ENCODE measurements around the gene BMPR1B. TPM values are rescaled to one million over a fixed set of nuclear protein-coding genes. Genes with fewer than 3 reads are reported as not detected.

Gene BMPR1B
- total and polyA plus RNA-seq, 2 of the 4 experiments (the other 2 are of a cell fraction): 0.24 to 0.90 TPM

DNA sequence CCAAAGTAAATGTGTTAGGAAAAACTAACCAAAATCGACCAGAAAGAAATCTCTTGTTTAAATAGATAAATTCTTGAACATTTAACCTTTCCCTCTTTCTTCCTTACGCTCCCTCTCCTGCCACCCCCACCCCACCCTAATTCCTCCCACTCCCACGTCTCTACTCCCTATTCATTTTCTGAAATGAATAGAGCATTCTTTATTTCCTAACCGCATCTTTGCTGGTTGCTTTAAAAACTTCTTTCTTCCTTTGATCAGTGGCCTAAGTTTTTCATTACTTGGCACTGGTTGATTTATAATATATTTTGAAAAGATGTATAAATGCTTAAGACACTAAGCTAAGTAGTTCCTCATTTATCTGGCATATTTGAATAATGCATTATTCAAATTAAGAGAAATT lies 33.9 kb downstream of the BMPR1B start:
- Histone ChIP-seq H3K9me3 (ENCODE audit: control insufficient read depth, insufficient read depth, low read length) (no peaks in the 10 kb centered on the region), H2BK120ac (ENCODE audit: low read depth, low read length) (no peak overlapping the region), H2BK20ac (ENCODE audit: low read depth, low read length) (no peak overlapping the region), H3K4me2 (ENCODE audit: low read depth, low read length) (no peak overlapping the region), H2AK5ac (ENCODE audit: low read depth, low read length) (no peak overlapping the region), H4K5ac (ENCODE audit: low read depth, low read length) (no peak overlapping the region), H3K56ac (ENCODE audit: extremely low read depth, insufficient read depth, low read length) (no peak overlapping the region), H3K9ac (ENCODE audit: low read depth, low read length) (no peak overlapping the region), H4K8ac (ENCODE audit: low read depth in 2 of 2, low read length in 2 of 2) (no peak overlapping the region), H2BK15ac (ENCODE audit: low read depth, low read length) (no peak overlapping the region), H2BK5ac (ENCODE audit: low read depth, low read length, poor library complexity, severe bottlenecking) (no peak overlapping the region), H3K36me3 (ENCODE audit: control insufficient read depth, insufficient read depth, low read length) (no peaks in the 10 kb centered on the region), H2AFZ (replicated peaks; ENCODE audit: low read length, poor library complexity) (no peak overlapping the region), H2AK9ac (replicated peaks; ENCODE audit: low read depth, low read length, poor library complexity) (no peak overlapping the region), H3K27ac (ENCODE audit: insufficient read depth, low read length) (no peak overlapping the region), H3K79me1 (ENCODE audit: low read depth in 1 of 2, low read length in 2 of 2) (no peaks in the 10 kb centered on the region), H3K4ac (ENCODE audit: low read depth, low read length) (no peak overlapping the region), H3K9me1 (ENCODE audit: insufficient read depth, low read length) (no peaks in the 10 kb centered on the region), H3K14ac (replicated peaks; ENCODE audit: low read depth, low read length) (no peak overlapping the region), H3K23ac (ENCODE audit: low read depth, low read length) (no peak overlapping the region), H4K91ac (ENCODE audit: insufficient read depth, low read depth, low read length) (no peak overlapping the region), H3K4me3 (ENCODE audit: insufficient read depth, low read depth, low read length) (no peak overlapping the region), H3K4me1 (ENCODE audit: control insufficient read depth, insufficient read depth, low read length) (no peaks in the 10 kb centered on the region), H3K27me3 (ENCODE audit: control insufficient read depth, insufficient read depth, low read length) (no peaks in the 10 kb centered on the region), H4K20me1 (ENCODE audit: insufficient read depth, low read length) (no peaks in the 10 kb centered on the region), H3K18ac (ENCODE audit: low read depth, low read length) (no peak overlapping the region)
- intact Hi-C loops (cut with micrococcal nuclease) (no loop called here), in situ Hi-C loops (cut with MboI; ENCODE audit: low sequenced_read_pairs) (no loop called here), dilution Hi-C loops (cut with HindIII; ENCODE audit: low sequenced_read_pairs, unreplicated experiment) (no loop called here)
- no CpG with 5 or more reads among the region's 4 CpGs for WGBS, 2 experiments (ENCODE audit: extremely low coverage in 2 of 2, insufficient read length in 1 of 2)
- TF ChIP-seq RFX5 (IDR thresholded peaks at IDR 0.05; ENCODE audit: low read depth, low read length) (no peak), MAZ (IDR thresholded peaks at IDR 0.05; ENCODE audit: borderline replicate concordance, low read depth, low read length) (no peak), MAFK (IDR thresholded peaks at IDR 0.05; ENCODE audit: low read depth, low read length) (no peak), FOS (IDR thresholded peaks at IDR 0.05; ENCODE audit: low read depth, low read length) (no peak), RAD21 (IDR thresholded peaks at IDR 0.05; ENCODE audit: low read length) (no peak), POLR2A (IDR thresholded peaks at IDR 0.05; ENCODE audit: low read depth, low read length) (no peak), NFE2L2 (IDR thresholded peaks at IDR 0.05; ENCODE audit: low read depth, low read length) (no peak), RCOR1 (IDR thresholded peaks at IDR 0.05; ENCODE audit: insufficient replicate concordance, low read length) (no peak), CEBPB (IDR thresholded peaks at IDR 0.05; ENCODE audit: low read depth, low read length) (no peak), MXI1 (IDR thresholded peaks at IDR 0.05; ENCODE audit: borderline replicate concordance, low read depth, low read length) (no peak), BHLHE40 (IDR thresholded peaks at IDR 0.05; ENCODE audit: low read depth, low read length) (no peak), SMC3 (IDR thresholded peaks at IDR 0.05; ENCODE audit: low read depth, low read length) (no peak), CHD1 (IDR thresholded peaks at IDR 0.05; ENCODE audit: low read depth, low read length) (no peak)
- TF ChIP-seq, protein P1, sequence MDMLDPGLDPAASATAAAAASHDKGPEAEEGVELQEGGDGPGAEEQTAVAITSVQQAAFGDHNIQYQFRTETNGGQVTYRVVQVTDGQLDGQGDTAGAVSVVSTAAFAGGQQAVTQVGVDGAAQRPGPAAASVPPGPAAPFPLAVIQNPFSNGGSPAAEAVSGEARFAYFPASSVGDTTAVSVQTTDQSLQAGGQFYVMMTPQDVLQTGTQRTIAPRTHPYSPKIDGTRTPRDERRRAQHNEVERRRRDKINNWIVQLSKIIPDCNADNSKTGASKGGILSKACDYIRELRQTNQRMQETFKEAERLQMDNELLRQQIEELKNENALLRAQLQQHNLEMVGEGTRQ (IDR thresholded peaks at IDR 0.05; ENCODE audit: low read depth, low read length): no peak
- TF ChIP-seq, protein P2, sequence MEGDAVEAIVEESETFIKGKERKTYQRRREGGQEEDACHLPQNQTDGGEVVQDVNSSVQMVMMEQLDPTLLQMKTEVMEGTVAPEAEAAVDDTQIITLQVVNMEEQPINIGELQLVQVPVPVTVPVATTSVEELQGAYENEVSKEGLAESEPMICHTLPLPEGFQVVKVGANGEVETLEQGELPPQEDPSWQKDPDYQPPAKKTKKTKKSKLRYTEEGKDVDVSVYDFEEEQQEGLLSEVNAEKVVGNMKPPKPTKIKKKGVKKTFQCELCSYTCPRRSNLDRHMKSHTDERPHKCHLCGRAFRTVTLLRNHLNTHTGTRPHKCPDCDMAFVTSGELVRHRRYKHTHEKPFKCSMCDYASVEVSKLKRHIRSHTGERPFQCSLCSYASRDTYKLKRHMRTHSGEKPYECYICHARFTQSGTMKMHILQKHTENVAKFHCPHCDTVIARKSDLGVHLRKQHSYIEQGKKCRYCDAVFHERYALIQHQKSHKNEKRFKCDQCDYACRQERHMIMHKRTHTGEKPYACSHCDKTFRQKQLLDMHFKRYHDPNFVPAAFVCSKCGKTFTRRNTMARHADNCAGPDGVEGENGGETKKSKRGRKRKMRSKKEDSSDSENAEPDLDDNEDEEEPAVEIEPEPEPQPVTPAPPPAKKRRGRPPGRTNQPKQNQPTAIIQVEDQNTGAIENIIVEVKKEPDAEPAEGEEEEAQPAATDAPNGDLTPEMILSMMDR (conservative IDR thresholded peaks at IDR 0.05; ENCODE audit: low read depth, low read length): no peak
- TF ChIP-seq, protein P3, sequence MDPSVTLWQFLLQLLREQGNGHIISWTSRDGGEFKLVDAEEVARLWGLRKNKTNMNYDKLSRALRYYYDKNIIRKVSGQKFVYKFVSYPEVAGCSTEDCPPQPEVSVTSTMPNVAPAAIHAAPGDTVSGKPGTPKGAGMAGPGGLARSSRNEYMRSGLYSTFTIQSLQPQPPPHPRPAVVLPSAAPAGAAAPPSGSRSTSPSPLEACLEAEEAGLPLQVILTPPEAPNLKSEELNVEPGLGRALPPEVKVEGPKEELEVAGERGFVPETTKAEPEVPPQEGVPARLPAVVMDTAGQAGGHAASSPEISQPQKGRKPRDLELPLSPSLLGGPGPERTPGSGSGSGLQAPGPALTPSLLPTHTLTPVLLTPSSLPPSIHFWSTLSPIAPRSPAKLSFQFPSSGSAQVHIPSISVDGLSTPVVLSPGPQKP (IDR thresholded peaks at IDR 0.05; ENCODE audit: borderline replicate concordance, low read depth, low read length): no peak
- no peak for DNase-seq
- ChIA-PET CTCF (no interaction called here), POLR2A (ENCODE audit: unreplicated experiment) (no interaction called here)
- no peak for ATAC-seq (ENCODE audit: low read depth)
- no TSS peak for BruUV-seq (replicated peaks)

Data from IMR-90 (cell line).